ENCODE results near the gene LRP1B.

Gene LRP1B

DNA sequence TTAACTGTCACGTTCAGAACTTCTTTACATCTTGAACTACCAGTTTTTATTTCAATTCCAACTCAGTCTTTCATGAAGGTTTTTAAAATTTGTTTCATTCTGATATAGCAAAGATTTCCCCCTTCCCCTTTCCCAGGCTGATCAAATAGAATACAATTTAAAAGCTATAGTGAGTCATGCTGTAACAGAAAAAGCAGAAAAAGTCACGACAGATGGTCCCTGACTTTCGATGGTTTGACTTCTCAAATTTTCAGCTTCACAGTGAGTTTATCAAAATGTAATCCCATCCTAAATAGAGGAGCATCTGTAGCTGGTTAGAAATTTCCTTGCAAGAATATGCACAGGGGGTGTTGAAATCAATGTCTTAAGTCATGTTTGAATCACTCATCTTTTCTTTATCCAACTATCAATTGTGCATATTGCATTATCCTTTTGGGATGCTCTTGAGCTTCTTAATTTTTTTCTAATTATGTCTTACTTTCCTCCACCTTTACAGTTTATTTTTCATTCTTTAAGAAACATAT lies 500.3 kb downstream of the LRP1B start:
- H3K79me2 ChIP-seq (ENCODE audit: low read length), result no peaks in the 10 kb centered on the region
- H3K9me3 ChIP-seq (replicated peaks; ENCODE audit: insufficient read depth, low read length), result no peaks in the 10 kb centered on the region
- no peaks in the 10 kb centered on the region for H3K27me3 ChIP-seq (replicated peaks; ENCODE audit: insufficient read depth, low read length)
- H3K4me1 ChIP-seq (ENCODE audit: low read length), result no peaks in the 10 kb centered on the region
- no peaks in the 10 kb centered on the region for H3K9me2 ChIP-seq (replicated peaks; ENCODE audit: insufficient read depth, low read length)
- no peak overlapping the region for H3K27ac ChIP-seq (ENCODE audit: low read length)
- no peaks in the 10 kb centered on the region for H3F3A ChIP-seq (ENCODE audit: insufficient read depth, low read length)
- no peaks in the 10 kb centered on the region for H3K36me3 ChIP-seq (replicated peaks; ENCODE audit: insufficient read depth, low read length)
- H3K4me2 ChIP-seq (ENCODE audit: low read depth, low read length), result no peak overlapping the region
- H2AFZ ChIP-seq (ENCODE audit: low read length), result no peak overlapping the region
- no peak for DNase-seq
- H4K20me1 ChIP-seq (ENCODE audit: insufficient read depth, low read length), result no peaks in the 10 kb centered on the region
- TF ChIP-seq, protein P1, sequence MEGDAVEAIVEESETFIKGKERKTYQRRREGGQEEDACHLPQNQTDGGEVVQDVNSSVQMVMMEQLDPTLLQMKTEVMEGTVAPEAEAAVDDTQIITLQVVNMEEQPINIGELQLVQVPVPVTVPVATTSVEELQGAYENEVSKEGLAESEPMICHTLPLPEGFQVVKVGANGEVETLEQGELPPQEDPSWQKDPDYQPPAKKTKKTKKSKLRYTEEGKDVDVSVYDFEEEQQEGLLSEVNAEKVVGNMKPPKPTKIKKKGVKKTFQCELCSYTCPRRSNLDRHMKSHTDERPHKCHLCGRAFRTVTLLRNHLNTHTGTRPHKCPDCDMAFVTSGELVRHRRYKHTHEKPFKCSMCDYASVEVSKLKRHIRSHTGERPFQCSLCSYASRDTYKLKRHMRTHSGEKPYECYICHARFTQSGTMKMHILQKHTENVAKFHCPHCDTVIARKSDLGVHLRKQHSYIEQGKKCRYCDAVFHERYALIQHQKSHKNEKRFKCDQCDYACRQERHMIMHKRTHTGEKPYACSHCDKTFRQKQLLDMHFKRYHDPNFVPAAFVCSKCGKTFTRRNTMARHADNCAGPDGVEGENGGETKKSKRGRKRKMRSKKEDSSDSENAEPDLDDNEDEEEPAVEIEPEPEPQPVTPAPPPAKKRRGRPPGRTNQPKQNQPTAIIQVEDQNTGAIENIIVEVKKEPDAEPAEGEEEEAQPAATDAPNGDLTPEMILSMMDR (IDR thresholded peaks at IDR 0.05; ENCODE audit: low read length), result no peak
- TF ChIP-seq EZH2 (optimal IDR thresholded peaks at IDR 0.05; ENCODE audit: low read depth, low read length) (no peak), EZH2phosphoT487 (IDR thresholded peaks at IDR 0.05; ENCODE audit: low read length) (no peak)
- H3K9ac ChIP-seq (ENCODE audit: low read length), result no peak overlapping the region
- no peak overlapping the region for H3K4me3 ChIP-seq (ENCODE audit: low read length)

DNA sequence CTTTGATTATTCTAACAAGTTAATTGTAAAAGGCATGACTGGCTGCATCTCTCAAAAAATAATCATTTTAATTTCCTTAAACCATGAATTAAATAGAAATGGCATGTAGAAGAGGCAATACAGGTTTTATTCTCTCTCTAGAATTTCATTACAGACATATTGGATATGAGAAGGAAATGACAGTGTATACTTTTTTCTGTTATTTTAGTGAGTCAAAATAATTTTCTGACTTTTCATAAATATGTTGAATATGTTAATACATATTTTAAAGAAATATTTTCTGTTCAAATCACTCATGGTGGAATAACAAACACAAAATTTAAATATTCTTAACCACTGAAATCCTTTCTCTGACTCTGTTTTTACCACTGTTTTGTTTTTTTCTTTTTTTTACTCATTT lies 510.4 kb downstream of the LRP1B start:
- Histone ChIP-seq H3F3A (ENCODE audit: insufficient read depth, low read length) (no peaks in the 10 kb centered on the region), H3K79me2 (ENCODE audit: low read length) (no peaks in the 10 kb centered on the region), H3K4me3 (ENCODE audit: low read length) (no peak overlapping the region), H3K27me3 (replicated peaks; ENCODE audit: insufficient read depth, low read length) (no peaks in the 10 kb centered on the region), H3K9me2 (replicated peaks; ENCODE audit: insufficient read depth, low read length) (no peaks in the 10 kb centered on the region), H3K4me1 (ENCODE audit: low read length) (no peaks in the 10 kb centered on the region), H3K36me3 (replicated peaks; ENCODE audit: insufficient read depth, low read length) (no peaks in the 10 kb centered on the region), H4K20me1 (ENCODE audit: insufficient read depth, low read length) (no peaks in the 10 kb centered on the region), H3K4me2 (ENCODE audit: low read depth, low read length) (no peak overlapping the region), H3K9ac (ENCODE audit: low read length) (no peak overlapping the region), H2AFZ (ENCODE audit: low read length) (no peak overlapping the region), H3K9me3 (replicated peaks; ENCODE audit: insufficient read depth, low read length) (no peaks in the 10 kb centered on the region), H3K27ac (ENCODE audit: low read length) (no peak overlapping the region)
- DNase-seq, result no peak
- TF ChIP-seq, protein P1 (IDR thresholded peaks at IDR 0.05; ENCODE audit: low read length), result no peak
- TF ChIP-seq EZH2phosphoT487 (IDR thresholded peaks at IDR 0.05; ENCODE audit: low read length) (no peak), EZH2 (optimal IDR thresholded peaks at IDR 0.05; ENCODE audit: low read depth, low read length) (no peak)

DNA sequence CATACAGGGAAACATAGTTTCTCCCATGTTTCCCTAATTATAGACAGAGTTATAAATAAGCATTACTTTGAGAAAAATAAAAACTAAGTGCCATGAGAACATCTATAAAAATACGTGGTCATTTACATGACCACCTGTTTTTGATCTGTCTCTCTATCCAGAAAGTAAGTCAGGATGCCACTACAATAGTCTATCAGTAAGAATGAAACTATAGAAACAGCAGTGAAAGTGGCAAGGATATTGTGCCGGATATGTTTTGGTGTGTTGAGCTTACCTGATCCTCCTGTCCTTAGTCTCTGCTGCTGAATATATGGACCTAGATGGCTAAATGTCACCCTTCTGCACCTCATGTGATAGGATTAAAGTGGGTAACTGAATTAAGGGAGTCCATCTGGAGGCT lies 512.4 kb downstream of the LRP1B start:
- no peaks in the 10 kb centered on the region for H3K9me3 ChIP-seq (replicated peaks; ENCODE audit: insufficient read depth, low read length)
- no peak overlapping the region for H2AFZ ChIP-seq (ENCODE audit: low read length)
- H3K36me3 ChIP-seq (replicated peaks; ENCODE audit: insufficient read depth, low read length), result no peaks in the 10 kb centered on the region
- no peaks in the 10 kb centered on the region for H3K4me1 ChIP-seq (ENCODE audit: low read length)
- no peaks in the 10 kb centered on the region for H3K27me3 ChIP-seq (replicated peaks; ENCODE audit: insufficient read depth, low read length)
- H3F3A ChIP-seq (ENCODE audit: insufficient read depth, low read length), result no peaks in the 10 kb centered on the region
- H3K9me2 ChIP-seq (replicated peaks; ENCODE audit: insufficient read depth, low read length), result no peaks in the 10 kb centered on the region
- H3K27ac ChIP-seq (ENCODE audit: low read length), result no peak overlapping the region
- H3K79me2 ChIP-seq (ENCODE audit: low read length), result no peaks in the 10 kb centered on the region
- DNase-seq, result no peak
- no peak for TF ChIP-seq EZH2 (optimal IDR thresholded peaks at IDR 0.05; ENCODE audit: low read depth, low read length)
- TF ChIP-seq, protein P1 (IDR thresholded peaks at IDR 0.05; ENCODE audit: low read length), result no peak
- H3K4me3 ChIP-seq (ENCODE audit: low read length), result no peak overlapping the region
- no peak overlapping the region for H3K9ac ChIP-seq (ENCODE audit: low read length)
- H4K20me1 ChIP-seq (ENCODE audit: insufficient read depth, low read length), result no peaks in the 10 kb centered on the region
- no peak overlapping the region for H3K4me2 ChIP-seq (ENCODE audit: low read depth, low read length)
